ENCODE results near the gene POLA1.

DNA sequence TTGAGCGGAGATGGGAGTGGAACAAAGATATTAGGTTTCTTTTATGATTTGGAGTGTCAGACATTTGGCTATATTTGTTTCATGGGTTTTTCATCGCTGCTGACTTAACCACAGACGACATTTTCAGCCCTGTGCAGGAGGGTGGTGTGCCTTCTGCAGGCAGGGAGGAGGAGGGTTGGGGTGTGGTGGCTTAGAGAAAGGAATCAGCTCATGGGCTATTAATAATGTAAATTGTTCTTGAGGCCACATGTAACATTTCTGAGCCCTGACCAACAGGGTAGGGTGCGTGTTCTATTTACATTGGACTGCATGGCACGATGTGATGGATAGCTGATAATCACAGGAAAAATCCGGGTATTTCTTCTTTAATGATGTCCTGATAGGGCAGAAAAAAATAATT, 67.6 kb downstream of the POLA1 start:
- TF ChIP-seq SUZ12 (IDR thresholded peaks at IDR 0.05; ENCODE audit: extremely low read depth, insufficient read depth, insufficient read length) (no peak), YY1 (IDR thresholded peaks at IDR 0.05; ENCODE audit: insufficient read depth, insufficient read length) (no peak)

Data from NT2/D1 (cell line).